Fibroblast of skin of scalp (primary cell): ENCODE results near the gene ATXN1.
A peak's percentile ranks its signal among the peaks of the same experiment; 100 is the strongest.

Source experiments
- DNase-seq: peaks from one replicate; pipeline ENCODE4 v3.0.0-alpha.2; 2013

The ATXN1 gene

GRCh38 chr6:16783509-16783908, 22.2 kb upstream of the ATXN1 start:
- peak; percentile 48 for DNase-seq

DNA sequence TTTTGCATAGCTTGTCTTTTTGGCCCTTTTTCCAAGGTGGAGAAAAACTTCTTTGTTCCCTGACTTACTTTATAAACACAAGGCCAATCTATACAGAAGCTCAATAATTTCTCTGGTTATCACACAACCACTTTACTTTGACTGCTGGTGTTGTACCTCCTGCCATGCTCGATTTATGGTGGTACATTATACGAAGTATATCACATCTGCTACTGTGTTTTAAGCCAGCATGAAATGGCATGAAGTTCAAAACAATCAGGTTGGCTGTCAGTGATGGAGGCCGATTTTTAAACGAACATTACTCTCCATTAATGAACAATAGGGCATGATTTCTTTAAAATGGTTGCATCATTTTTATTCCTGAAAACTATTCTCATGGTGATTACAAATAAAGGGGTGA, 21.0 kb upstream of the ATXN1 start:
- no peak for DNase-seq

GRCh38 chr6:16781348-16782169, 20.3 kb upstream of the ATXN1 start:
- no peak for DNase-seq

GRCh38 chr6:16778521-16778920, 17.3 kb upstream of the ATXN1 start:
- no peak for DNase-seq

DNA sequence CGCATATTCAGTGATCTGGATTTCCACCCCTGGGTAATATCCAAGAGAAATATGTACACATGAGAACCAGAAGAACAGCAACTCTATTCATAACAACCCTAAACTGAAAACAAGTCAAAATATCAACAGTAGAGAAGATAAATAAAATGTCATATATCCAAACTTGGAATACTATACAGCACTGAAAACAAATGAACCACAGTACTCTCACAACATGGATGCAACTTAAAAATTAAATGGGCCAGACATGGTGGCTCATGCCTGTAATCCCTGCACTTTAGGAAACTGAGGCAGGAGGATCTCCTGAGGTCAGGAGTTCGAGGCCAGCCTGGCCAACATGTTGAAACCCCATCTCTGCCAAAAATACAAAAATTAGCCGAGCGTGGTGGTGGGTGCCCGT, 16.5 kb upstream of the ATXN1 start:
- no peak for DNase-seq

GRCh38 chr6:16776394-16777017, 15.2 kb upstream of the ATXN1 start:
- DNase-seq, result no peak

GRCh38 chr6:16774437-16774836, 13.2 kb upstream of the ATXN1 start:
- DNase-seq, result no peak

- DNase-seq, result no peak
Observed at GRCh38 chr6:16773362-16773761, 12.1 kb upstream of the ATXN1 start.

GRCh38 chr6:16770701-16771569, 9.7 kb upstream of the ATXN1 start:
- DNase-seq, result peak; percentile 73

- DNase-seq, result peak; percentile 87
Observed at GRCh38 chr6:16769986-16770376, 8.7 kb upstream of the ATXN1 start.

GRCh38 chr6:16769131-16769985, 8.1 kb upstream of the ATXN1 start:
- peak; percentile 94 for DNase-seq

DNA sequence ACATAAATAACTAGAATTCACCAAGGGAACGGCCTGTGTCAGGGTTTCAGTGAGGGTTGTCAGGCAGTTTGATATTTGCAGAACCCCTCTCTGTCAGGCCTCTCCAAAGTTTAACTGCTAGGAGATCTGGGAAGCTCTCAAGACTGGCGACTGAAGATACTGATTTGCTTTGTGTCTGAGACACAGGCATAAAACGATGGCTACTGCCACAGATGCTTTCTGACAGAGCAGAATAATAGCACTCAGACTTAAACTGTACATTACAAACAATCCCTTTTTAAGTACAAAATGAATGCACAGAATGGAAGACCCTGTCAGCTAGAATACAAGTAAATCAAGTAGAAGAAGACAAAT, 7.2 kb upstream of the ATXN1 start:
- DNase-seq, result no peak

GRCh38 chr6:16767765-16768476, 6.7 kb upstream of the ATXN1 start:
- peak; percentile 49 for DNase-seq

DNA sequence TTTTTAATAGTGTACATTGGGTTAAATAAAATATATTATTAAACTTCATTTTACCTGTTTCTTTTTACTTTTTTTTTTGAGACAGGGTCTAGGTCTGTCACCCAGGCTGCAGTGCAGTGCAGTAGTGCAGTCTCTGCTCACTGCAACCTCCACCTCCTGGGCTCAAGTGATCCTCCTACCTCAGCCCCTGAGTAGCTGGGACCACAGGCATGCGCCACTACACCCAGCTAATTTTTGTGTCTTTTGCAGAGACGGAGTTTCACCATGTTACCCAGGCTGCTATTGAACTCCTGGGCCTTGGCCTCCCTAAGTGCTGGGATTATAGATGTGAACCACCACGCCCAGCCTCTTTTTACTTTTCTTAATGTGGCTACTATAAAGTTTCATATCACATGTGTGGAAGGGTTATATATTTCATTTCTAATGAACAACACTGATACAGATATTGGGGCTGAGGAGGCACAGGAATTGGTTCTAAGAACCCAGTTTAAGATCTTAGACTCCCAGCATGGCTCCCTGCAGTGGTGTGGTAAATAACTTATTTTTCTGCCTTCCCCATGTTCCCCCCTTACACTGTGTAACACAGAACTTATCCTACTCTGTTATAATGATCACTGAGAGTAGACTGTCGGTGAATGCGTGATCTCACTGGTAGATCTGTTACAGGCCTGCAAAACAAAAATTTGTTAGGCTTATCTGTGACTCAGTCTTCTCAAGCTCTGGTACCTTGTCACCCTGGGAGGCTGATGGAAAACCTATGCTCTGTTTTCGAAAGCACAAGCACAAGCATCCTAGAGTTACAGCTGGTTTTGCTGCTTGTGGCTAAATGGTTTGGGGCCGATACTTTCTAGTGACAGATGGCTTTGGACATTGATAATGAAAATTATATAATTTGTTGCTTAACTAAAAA, 5.8 kb upstream of the ATXN1 start:
- DNase-seq, result no peak

DNA sequence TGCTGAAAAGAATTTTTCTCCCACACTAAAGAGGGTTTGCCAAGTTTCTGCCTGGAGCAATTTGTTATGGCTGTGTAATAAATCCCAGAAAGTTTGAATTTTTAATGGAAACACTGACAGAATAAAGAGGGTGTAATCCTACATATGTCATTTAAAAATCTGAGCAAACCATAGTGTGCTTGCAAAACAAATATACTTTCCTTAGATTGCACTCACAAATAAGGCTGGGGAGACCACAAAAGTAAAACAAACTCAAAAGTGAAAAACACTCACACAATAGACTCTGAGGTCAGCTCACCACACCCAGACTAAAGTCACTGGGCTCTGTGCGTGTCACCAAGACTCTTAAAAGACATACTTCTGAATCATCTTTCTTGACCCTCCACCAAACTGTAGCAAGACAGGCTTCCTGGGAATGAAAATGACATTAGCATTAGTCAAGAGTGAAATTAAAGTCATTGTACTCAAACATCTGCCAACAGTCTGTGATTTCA, 4.8 kb upstream of the ATXN1 start:
- DNase-seq, result peak; percentile 96

DNA sequence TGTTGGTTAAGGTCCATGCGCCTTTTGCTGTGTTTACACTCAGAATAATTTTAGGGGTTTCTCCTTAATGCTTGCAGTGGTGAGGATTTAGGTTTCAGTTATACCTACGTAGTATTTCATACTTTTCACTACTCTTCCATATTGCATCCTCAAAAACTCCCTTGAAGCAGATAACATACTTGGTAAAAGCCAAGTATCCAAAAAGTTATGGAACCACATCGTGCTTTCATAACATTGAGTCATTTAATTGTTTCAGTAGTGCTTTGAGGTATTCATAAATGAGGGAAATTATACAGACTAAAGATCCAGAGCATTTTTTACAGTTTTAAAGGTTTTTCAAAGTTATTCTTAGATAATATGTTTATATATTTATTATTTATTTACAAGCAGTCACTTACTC, 4.0 kb upstream of the ATXN1 start:
- DNase-seq, result no peak

DNA sequence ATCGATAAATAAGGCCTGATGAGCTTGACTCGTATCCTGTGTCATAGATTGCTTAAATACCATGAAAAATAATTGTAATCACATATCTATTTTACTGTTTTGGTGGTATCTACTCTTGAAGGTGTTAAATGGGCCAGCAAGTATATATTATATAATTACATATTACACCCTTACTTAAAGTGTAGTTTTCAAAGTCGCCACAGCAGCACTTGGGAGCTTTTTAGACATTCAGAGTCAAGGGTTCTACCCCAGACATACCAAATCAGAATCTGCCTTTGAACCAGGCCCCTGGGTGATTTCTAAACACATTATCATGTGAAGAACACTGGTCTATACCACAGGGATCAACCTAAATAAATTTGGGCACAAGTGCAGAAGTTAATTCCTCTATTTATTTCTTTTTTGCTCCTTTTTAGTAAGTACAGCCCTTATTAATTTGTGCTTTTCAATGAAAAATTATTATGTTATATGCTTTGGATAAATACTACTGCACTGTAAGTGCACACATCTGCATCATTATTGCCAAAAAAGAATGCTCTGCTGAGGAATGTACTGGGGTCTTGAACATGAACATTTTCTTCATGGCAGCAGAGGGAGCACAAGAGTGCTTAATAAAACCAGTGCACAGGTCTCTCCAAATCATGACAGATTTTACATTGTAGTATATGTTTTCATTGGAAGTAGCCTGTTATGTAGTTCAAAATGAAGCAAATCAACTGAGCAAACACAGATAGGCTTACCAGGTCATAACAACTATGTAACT, 3.1 kb upstream of the ATXN1 start:
- peak; percentile 70 for DNase-seq

DNA sequence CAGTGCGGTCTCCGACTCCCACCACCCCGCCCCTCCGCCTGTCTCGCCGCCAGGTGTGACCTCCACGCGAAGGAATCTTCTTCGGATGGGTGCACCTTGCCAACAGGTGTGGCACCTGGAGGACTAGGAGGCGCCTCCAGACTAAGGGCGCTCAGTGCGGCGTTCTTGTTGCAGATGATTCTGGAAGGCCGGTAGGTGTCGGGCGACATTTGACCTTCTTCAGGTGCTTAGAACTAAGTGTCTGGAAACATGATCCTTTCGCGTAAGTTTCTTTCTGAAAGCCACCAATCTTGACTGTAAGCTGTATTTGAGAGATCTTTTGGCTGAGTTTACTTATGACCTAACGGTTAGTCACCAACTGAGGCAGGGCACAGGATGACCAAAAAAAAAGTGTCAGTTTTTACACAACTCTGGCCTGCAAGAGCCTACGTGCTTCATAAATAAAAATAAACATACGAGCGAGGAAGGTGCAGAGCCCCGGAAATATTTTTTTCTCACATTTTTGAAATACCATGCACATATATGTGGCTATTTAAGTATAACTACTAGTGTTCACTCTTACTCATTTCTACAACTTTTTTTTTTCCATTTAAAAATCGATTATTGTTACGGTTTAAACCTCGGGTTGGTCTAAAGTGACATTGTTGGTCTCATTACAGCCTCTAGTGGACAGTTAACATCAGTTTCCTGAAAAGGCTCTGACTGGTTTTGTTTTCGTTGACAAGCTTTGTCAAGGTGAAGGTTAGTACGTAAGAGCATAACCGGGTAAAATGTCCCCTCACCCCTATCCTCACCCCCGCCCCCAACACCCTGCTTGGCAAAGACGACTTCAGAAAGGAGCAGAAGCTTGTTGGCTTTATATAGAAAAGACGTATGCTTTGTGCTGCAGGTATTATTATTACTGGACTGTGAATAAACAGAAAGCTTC, 1.6 kb upstream of the ATXN1 start:
- peak; percentile 87 for DNase-seq

DNA sequence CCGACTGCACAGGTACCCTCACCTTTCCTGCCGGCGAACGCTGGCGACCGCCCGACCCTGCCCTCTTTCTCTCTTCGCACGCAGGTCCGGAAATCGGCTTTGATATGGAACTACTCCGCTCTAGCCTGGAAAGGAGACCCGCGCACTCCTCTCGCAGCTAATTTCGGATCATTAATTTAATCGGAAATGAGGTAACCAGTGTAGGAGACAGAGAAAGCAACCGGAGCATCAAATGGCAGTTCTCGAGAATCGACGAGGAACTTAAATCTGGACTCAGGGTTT, 949 bp upstream of the ATXN1 start:
- DNase-seq, result no peak
